Measurements from ENCODE around the gene FCMR.

The FCMR gene

GRCh38 chr1:206946261-206946660 lies 24.5 kb upstream of the FCMR start, which contains the start of gene PIGR:
PIGR (minus strand) TSS chr1:206946466; CDS start chr1:206940531, 5,935 bp downstream.
- H3K4me1 ChIP-seq (ENCODE audit: insufficient read depth, low read length, poor library complexity, severe bottlenecking), result no peaks in the 10 kb centered on the region
- H3K27me3 ChIP-seq (ENCODE audit: insufficient read depth, low read length, poor library complexity, severe bottlenecking), result no peaks in the 10 kb centered on the region
- TF ChIP-seq CTCF (conservative IDR thresholded peaks at IDR 0.05; ENCODE audit: low read length) (no peak), EZH2phosphoT487 (IDR thresholded peaks at IDR 0.05; ENCODE audit: borderline replicate concordance) (no peak)
- no peaks in the 10 kb centered on the region for H3K9me3 ChIP-seq (ENCODE audit: insufficient read depth, low read depth, low read length)
- H2AFZ ChIP-seq (ENCODE audit: low read length), result no peak within 1 kb of the TSS
- H3F3A ChIP-seq (ENCODE audit: low read depth), result no peaks in the 10 kb centered on the region
- H3K4me2 ChIP-seq (ENCODE audit: low read depth, low read length, poor library complexity, severe bottlenecking), result no peak within 1 kb of the TSS
- H3K36me3 ChIP-seq (ENCODE audit: insufficient read depth, low read length), result no peaks in the 10 kb centered on the region
- no peaks in the 10 kb centered on the region for H3K79me2 ChIP-seq (ENCODE audit: insufficient read depth, low read length)
- no peak within 1 kb of the TSS for H3K9ac ChIP-seq (ENCODE audit: low read depth, low read length, poor library complexity, severe bottlenecking)
- no peaks in the 10 kb centered on the region for H3K9me2 ChIP-seq (replicated peaks; ENCODE audit: low read depth, low read length)
- no peaks in the 10 kb centered on the region for H4K20me1 ChIP-seq (ENCODE audit: insufficient read depth, low read length, poor library complexity, severe bottlenecking)
- H3K4me3 ChIP-seq (ENCODE audit: low read length, poor library complexity, severe bottlenecking), result no peak within 1 kb of the TSS

- Histone ChIP-seq H3K36me3 (ENCODE audit: insufficient read depth, low read length) (no peaks in the 10 kb centered on the region), H3K9ac (ENCODE audit: low read depth, low read length, poor library complexity, severe bottlenecking) (no peak overlapping the region), H3K4me1 (ENCODE audit: insufficient read depth, low read length, poor library complexity, severe bottlenecking) (no peaks in the 10 kb centered on the region), H2AFZ (ENCODE audit: low read length) (no peak overlapping the region), H3F3A (ENCODE audit: low read depth) (no peaks in the 10 kb centered on the region), H3K79me2 (ENCODE audit: insufficient read depth, low read length) (no peaks in the 10 kb centered on the region), H3K9me2 (replicated peaks; ENCODE audit: low read depth, low read length) (no peaks in the 10 kb centered on the region), H3K9me3 (ENCODE audit: insufficient read depth, low read depth, low read length) (no peaks in the 10 kb centered on the region), H4K20me1 (ENCODE audit: insufficient read depth, low read length, poor library complexity, severe bottlenecking) (no peaks in the 10 kb centered on the region), H3K4me2 (ENCODE audit: low read depth, low read length, poor library complexity, severe bottlenecking) (no peak overlapping the region), H3K4me3 (ENCODE audit: low read length, poor library complexity, severe bottlenecking) (no peak overlapping the region), H3K27me3 (ENCODE audit: insufficient read depth, low read length, poor library complexity, severe bottlenecking) (no peaks in the 10 kb centered on the region)
- no peak for TF ChIP-seq CTCF (conservative IDR thresholded peaks at IDR 0.05; ENCODE audit: low read length)
- TF ChIP-seq EZH2phosphoT487 (IDR thresholded peaks at IDR 0.05; ENCODE audit: borderline replicate concordance), result no peak
These were observed 24.0 kb upstream of the FCMR start for GRCh38 chr1:206945779-206946178.

- no peaks in the 10 kb centered on the region for H3K27me3 ChIP-seq (ENCODE audit: insufficient read depth, low read length, poor library complexity, severe bottlenecking)
- H3K9ac ChIP-seq (ENCODE audit: low read depth, low read length, poor library complexity, severe bottlenecking), result no peak overlapping the region
- H3K79me2 ChIP-seq (ENCODE audit: insufficient read depth, low read length), result no peaks in the 10 kb centered on the region
- H2AFZ ChIP-seq (ENCODE audit: low read length), result no peak overlapping the region
- no peaks in the 10 kb centered on the region for H3K36me3 ChIP-seq (ENCODE audit: insufficient read depth, low read length)
- no peak for TF ChIP-seq EZH2phosphoT487 (IDR thresholded peaks at IDR 0.05; ENCODE audit: borderline replicate concordance)
- no peaks in the 10 kb centered on the region for H3F3A ChIP-seq (ENCODE audit: low read depth)
- H3K4me3 ChIP-seq (ENCODE audit: low read length, poor library complexity, severe bottlenecking), result no peak overlapping the region
- no peaks in the 10 kb centered on the region for H3K4me1 ChIP-seq (ENCODE audit: insufficient read depth, low read length, poor library complexity, severe bottlenecking)
- H4K20me1 ChIP-seq (ENCODE audit: insufficient read depth, low read length, poor library complexity, severe bottlenecking), result no peaks in the 10 kb centered on the region
- no peaks in the 10 kb centered on the region for H3K9me2 ChIP-seq (replicated peaks; ENCODE audit: low read depth, low read length)
- no peaks in the 10 kb centered on the region for H3K9me3 ChIP-seq (ENCODE audit: insufficient read depth, low read depth, low read length)
- H3K4me2 ChIP-seq (ENCODE audit: low read depth, low read length, poor library complexity, severe bottlenecking), result no peak overlapping the region
These were observed 23.0 kb upstream of the FCMR start for GRCh38 chr1:206944703-206945102.

GRCh38 chr1:206941766-206942418 lies 20.2 kb upstream of the FCMR start:
- no peak overlapping the region for H3K4me2 ChIP-seq (ENCODE audit: low read depth, low read length, poor library complexity, severe bottlenecking)
- no peaks in the 10 kb centered on the region for H4K20me1 ChIP-seq (ENCODE audit: insufficient read depth, low read length, poor library complexity, severe bottlenecking)
- H3F3A ChIP-seq (ENCODE audit: low read depth), result no peaks in the 10 kb centered on the region
- no peaks in the 10 kb centered on the region for H3K36me3 ChIP-seq (ENCODE audit: insufficient read depth, low read length)
- H3K9ac ChIP-seq (ENCODE audit: low read depth, low read length, poor library complexity, severe bottlenecking), result no peak overlapping the region
- no peaks in the 10 kb centered on the region for H3K79me2 ChIP-seq (ENCODE audit: insufficient read depth, low read length)
- H3K9me3 ChIP-seq (ENCODE audit: insufficient read depth, low read depth, low read length), result no peaks in the 10 kb centered on the region
- no peaks in the 10 kb centered on the region for H3K27me3 ChIP-seq (ENCODE audit: insufficient read depth, low read length, poor library complexity, severe bottlenecking)
- H3K4me1 ChIP-seq (ENCODE audit: insufficient read depth, low read length, poor library complexity, severe bottlenecking), result no peaks in the 10 kb centered on the region
- TF ChIP-seq CTCF (conservative IDR thresholded peaks at IDR 0.05; ENCODE audit: low read length) (no peak), EZH2phosphoT487 (IDR thresholded peaks at IDR 0.05; ENCODE audit: borderline replicate concordance) (no peak)
- no peaks in the 10 kb centered on the region for H3K9me2 ChIP-seq (replicated peaks; ENCODE audit: low read depth, low read length)
- H2AFZ ChIP-seq (ENCODE audit: low read length), result no peak overlapping the region
- no peak overlapping the region for H3K4me3 ChIP-seq (ENCODE audit: low read length, poor library complexity, severe bottlenecking)

Data from Loucy (cell line).